MG63 (cell line): Measurements from ENCODE around the gene HAAO. TPM values are rescaled to one million over a fixed set of nuclear protein-coding genes. Genes with fewer than 3 reads are reported as not detected.

Source experiments
- total RNA-seq: library from RNA; depleted of rRNA; stranded (reverse); fragments of >200 nt; shearing (Covaris generic); gene quantifications from 2 replicates; pipeline ENCODE4 v1.2.3, GENCODE V29; 2014; ENCODE audit warnings: low replicate concordance; rRNA removed

HAAO gene
- total RNA-seq, 1 experiment from 2014 or later, result not detected

Other genes with a start within 250 kb of the HAAO start
- gene MTA3, start 224.0 kb downstream of the HAAO start, total RNA-seq, result 18.8 and 36.5 TPM in 2 replicates
- not detected in 2 replicates for gene OXER1, start 28.4 kb downstream of the HAAO start, total RNA-seq